Mesothelial cell of epicardium (in vitro differentiated cells): ENCODE data around the gene RAB35. TPM values are rescaled to one million over a fixed set of nuclear protein-coding genes. Genes with fewer than 3 reads are reported as not detected.

Source experiments
- DNase-seq, 2 experiments: peaks; one replicate each; pipeline ENCODE4 v3.0.0; 2021; ENCODE audit warnings: low spot score in 2 of 2; ENCODE audit not compliant: unreplicated experiment in 2 of 2
- H3K27ac Mint-ChIP-seq: 2 replicates; pipeline ENCODE4 v1.8.0; 2021; ENCODE audit warnings: mixed read lengths
- H3K27me3 Mint-ChIP-seq: 2 replicates; pipeline ENCODE4 v1.8.0; 2021; ENCODE audit warnings: low read depth, mixed read lengths
- H3K36me3 Mint-ChIP-seq: 2 replicates; pipeline ENCODE4 v1.8.0; 2021; ENCODE audit warnings: mixed read lengths
- H3K4me1 Mint-ChIP-seq: 2 replicates; pipeline ENCODE4 v1.8.0; 2021; ENCODE audit warnings: mixed read lengths
- H3K4me3 Mint-ChIP-seq: 2 replicates; pipeline ENCODE4 v1.8.0; 2021; ENCODE audit warnings: mild to moderate bottlenecking, moderate library complexity, mixed read lengths
- H3K9me3 Mint-ChIP-seq: 2 replicates; pipeline ENCODE4 v1.8.0; 2021; ENCODE audit warnings: mixed read lengths
- total RNA-seq: library from RNA; stranded (reverse); gene quantifications from 3 replicates; pipeline ENCODE4 v1.2.1, GENCODE V29; 2021
- TF ChIP-seq, protein P1 (sequence below): fragments of 200-600 bp; sonication (generic); IDR thresholded peaks from one replicate; pipeline ENCODE4 v1.5.0; 2021; ENCODE audit warnings: antibody characterized with exemption; ENCODE audit not compliant: unreplicated experiment

The RAB35 gene
- total RNA-seq, 1 donor from 2014 or later: 36.5 TPM

GRCh38 chr12:120158351-120158750, 41.8 kb upstream of the RAB35 start:
- Mint-ChIP-seq H3K27ac (no peak overlapping the region), H3K9me3 (no peaks in the 10 kb centered on the region), H3K4me3 (no peak overlapping the region), H3K36me3 (peaks cover 57% of the 10 kb centered on the region), H3K4me1 (no peaks in the 10 kb centered on the region), H3K27me3 (no peaks in the 10 kb centered on the region)
- DNase-seq: no peak
- TF ChIP-seq, protein P1, sequence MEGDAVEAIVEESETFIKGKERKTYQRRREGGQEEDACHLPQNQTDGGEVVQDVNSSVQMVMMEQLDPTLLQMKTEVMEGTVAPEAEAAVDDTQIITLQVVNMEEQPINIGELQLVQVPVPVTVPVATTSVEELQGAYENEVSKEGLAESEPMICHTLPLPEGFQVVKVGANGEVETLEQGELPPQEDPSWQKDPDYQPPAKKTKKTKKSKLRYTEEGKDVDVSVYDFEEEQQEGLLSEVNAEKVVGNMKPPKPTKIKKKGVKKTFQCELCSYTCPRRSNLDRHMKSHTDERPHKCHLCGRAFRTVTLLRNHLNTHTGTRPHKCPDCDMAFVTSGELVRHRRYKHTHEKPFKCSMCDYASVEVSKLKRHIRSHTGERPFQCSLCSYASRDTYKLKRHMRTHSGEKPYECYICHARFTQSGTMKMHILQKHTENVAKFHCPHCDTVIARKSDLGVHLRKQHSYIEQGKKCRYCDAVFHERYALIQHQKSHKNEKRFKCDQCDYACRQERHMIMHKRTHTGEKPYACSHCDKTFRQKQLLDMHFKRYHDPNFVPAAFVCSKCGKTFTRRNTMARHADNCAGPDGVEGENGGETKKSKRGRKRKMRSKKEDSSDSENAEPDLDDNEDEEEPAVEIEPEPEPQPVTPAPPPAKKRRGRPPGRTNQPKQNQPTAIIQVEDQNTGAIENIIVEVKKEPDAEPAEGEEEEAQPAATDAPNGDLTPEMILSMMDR: no peak

GRCh38 chr12:120157678-120158077, 41.1 kb upstream of the RAB35 start:
- H3K4me1 Mint-ChIP-seq: no peaks in the 10 kb centered on the region
- no peaks in the 10 kb centered on the region for H3K9me3 Mint-ChIP-seq
- H3K4me3 Mint-ChIP-seq: no peak overlapping the region
- peaks cover 57% of the 10 kb centered on the region for H3K36me3 Mint-ChIP-seq
- TF ChIP-seq, protein P1: no peak
- no peaks in the 10 kb centered on the region for H3K27me3 Mint-ChIP-seq
- H3K27ac Mint-ChIP-seq: no peak overlapping the region
- no peak for DNase-seq

GRCh38 chr12:120156315-120157259, 40.0 kb upstream of the RAB35 start:
- no peak overlapping the region for H3K4me3 Mint-ChIP-seq
- no peaks in the 10 kb centered on the region for H3K4me1 Mint-ChIP-seq
- no peaks in the 10 kb centered on the region for H3K27me3 Mint-ChIP-seq
- TF ChIP-seq, protein P1: no peak
- H3K36me3 Mint-ChIP-seq: peaks cover 51% of the 10 kb centered on the region
- no peak for DNase-seq
- H3K9me3 Mint-ChIP-seq: no peaks in the 10 kb centered on the region
- no peak overlapping the region for H3K27ac Mint-ChIP-seq

- DNase-seq: no peak
- Mint-ChIP-seq H3K9me3 (no peaks in the 10 kb centered on the region), H3K4me3 (no peak overlapping the region), H3K27ac (no peak overlapping the region), H3K36me3 (peaks cover 37% of the 10 kb centered on the region), H3K4me1 (no peaks in the 10 kb centered on the region), H3K27me3 (no peaks in the 10 kb centered on the region)
- TF ChIP-seq, protein P1: no peak
These were observed 38.5 kb upstream of the RAB35 start for GRCh38 chr12:120155072-120155471.

- no peaks in the 10 kb centered on the region for H3K27me3 Mint-ChIP-seq
- no peaks in the 10 kb centered on the region for H3K4me1 Mint-ChIP-seq
- no peaks in the 10 kb centered on the region for H3K9me3 Mint-ChIP-seq
- TF ChIP-seq, protein P1: no peak
- H3K4me3 Mint-ChIP-seq: no peak overlapping the region
- no peak overlapping the region for H3K27ac Mint-ChIP-seq
- peaks cover 20% of the 10 kb centered on the region for H3K36me3 Mint-ChIP-seq
- DNase-seq: no peak
These were observed 34.5 kb upstream of the RAB35 start for GRCh38 chr12:120150919-120151525.
